OCI-LY3 (cell line): ENCODE measurements around the gene CHD1.

ENCODE experiments used
- CTCF ChIP-seq: fragments of 200-600, 300-600 bp; sonication (generic); IDR thresholded peaks from 2 replicates; pipeline ENCODE4 v1.5.1; 2014; ENCODE audit warnings: antibody characterized with exemption, low read length, low read depth
- EZH2phosphoT487 ChIP-seq: fragments of 200-600 bp; shearing (Covaris generic); IDR thresholded peaks from 2 replicates; pipeline ENCODE4 v1.6.1; 2018; ENCODE audit warnings: antibody characterized with exemption, mixed run types, low read depth

GRCh38 chr5:98911280-98912040 is 17.3 kb downstream of the CHD1 start:
- TF ChIP-seq CTCF (no peak), EZH2phosphoT487 (no peak)
